Stimulated activated CD4-positive, alpha-beta T cell treated with anti-CD3 and anti-CD28 coated beads, TNF-alpha, amount 100 ng/mL, for 1 hour (primary cell): ENCODE results near the gene ALS2.

Experiments
- DNase-seq, 3 donors: peaks; one replicate each; pipeline ENCODE4 v3.0.0-alpha.2; 2020; ENCODE audit warnings: low read depth in 3 of 3, low spot score in 1 of 3

ALS2 gene

GRCh38 chr2:201758873-201759272 lies 21.9 kb downstream of the ALS2 start:
- DNase-seq = no peak

DNA sequence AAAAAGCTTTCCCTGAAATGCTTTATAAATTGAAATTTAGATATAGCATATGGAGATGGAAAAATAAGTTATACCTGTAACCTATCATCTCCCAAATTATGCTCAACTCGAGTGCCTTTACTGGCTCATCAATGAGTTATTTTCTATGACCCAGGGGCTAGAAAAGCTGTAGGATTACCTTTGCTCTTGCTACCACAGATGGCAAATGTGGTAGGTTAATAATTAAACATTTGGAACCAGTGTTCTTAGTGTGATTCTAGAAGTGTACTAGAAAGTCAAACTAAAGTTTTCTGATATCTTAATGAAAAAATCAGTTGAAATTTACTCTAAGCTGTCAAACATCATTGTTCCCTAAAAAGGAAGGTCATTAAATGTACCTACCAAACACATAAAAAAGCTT lies 22.5 kb downstream of the ALS2 start:
- DNase-seq = no peak

DNA sequence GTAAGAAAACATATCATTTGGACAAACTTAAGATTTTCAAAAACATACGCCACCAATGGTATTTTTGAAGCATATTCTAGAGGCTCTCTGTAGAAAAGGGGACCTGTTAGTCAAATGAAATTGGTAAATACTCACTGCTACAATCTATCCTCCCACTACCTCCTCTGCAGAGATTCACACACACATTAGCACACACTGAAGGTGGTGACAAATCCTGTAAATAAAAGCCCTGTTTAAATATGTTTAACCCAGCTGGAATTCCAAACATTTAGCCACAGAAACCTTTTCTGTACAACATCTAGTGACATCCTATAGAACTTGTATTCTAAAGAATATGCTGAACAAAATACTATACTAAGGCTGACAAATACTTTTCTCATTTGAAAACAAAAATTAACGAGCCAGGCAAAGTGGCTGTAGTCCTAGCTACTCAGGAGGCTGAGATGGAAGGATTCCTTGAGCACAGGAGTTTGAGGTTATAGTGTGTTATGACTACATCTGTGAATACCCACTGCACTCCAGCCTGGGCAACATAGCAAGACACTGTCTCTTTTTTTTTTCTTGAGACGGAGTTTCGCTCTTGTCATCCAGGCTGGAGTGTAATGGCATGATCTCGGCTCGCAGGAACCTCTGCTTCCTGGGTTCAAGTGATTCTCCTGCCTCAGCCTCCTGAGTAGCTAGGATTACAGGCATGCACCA lies 25.9 kb downstream of the ALS2 start:
- no peak for DNase-seq

DNA sequence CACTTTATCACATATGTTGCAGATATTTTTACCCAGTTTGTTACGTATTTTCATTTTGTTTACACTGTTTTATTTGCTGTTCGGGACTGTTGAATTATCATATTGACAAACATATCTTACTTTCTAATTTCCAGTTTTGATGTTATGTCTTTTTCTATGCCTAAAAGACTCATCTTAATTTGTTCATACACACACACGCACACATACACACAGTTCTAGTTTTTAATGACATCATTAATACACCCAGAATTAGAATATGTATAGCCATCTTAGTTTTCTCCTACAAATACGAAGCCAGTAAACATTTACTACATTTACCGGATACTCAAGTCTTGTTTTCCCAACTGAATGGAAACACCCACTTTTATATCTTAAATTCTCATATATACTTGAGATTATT lies 29.2 kb downstream of the ALS2 start:
- no peak for DNase-seq

GRCh38 chr2:201746551-201746950 lies 34.2 kb downstream of the ALS2 start:
- DNase-seq = no peak

- no peak for DNase-seq
Observed at GRCh38 chr2:201735486-201735885, 45.2 kb downstream of the ALS2 start.

DNA sequence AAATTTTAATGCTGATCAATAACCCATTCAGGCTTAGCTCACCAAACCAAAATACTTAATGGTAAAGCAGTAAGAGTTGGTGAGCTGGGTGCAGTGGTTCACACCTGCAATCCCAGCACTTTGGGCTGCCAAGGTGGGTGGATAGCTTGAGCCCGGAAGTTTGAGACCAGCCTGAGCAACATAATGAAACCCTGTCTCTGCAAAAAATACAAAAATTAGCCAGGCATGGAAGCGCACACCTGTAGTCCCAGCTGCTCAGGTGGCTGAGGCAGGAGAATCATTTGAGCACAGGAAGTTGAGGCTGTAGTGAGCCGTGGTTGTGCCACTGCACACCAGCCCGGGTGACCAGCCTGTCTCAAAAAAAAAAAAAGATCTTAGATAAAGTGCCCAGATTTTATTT lies 46.6 kb downstream of the ALS2 start:
- DNase-seq = no peak

GRCh38 chr2:201733544-201733943 lies 47.2 kb downstream of the ALS2 start:
- no peak for DNase-seq

DNA sequence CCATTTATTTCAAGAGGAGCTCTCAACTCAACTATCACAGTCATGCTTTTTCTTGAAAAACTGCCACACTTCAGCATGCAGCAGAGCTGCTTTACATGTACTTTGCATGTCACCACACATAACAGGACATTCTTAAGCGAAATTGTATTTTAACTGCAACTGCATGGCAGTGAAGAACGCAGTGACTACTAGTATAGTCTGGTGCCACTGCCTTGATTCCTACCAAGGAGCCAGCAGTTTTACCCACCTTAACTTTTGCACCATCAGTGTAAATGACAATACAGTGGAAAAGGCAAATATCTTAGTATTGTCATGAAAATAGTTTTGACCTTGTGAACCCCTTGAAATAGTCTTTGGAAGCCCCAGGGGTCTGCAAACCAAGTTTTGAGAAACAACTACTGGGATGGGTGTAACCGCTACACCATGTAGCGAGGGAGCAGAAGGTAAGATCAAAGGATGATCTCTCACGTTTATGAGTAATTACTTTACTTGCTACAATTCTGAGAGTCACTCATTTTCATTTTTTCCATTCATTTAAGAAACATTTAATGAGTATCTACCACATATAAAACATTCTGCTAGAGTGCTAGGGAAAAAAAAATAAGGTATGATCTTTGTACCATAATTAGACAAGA lies 50.0 kb downstream of the ALS2 start:
- DNase-seq = no peak

DNA sequence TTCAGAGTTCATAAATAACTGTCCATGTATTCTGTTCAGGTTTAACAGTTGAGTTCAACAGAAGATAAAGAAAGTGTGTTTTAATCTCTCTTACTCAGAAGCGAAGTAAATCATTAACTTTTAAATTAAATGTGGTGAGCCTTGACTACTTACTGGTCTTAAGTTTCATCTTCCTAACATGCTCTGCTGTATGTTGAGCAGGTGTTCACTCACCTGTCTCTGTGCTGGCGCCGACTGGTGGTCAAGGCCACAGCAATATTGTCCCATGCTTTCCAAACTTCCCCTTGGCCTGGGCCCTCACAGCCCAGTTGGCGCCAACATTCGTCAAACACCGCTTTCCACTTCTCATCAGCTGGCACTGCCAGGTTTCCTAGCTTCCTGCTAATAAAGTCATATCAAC lies 65.3 kb downstream of the ALS2 start:
- no peak for DNase-seq

DNA sequence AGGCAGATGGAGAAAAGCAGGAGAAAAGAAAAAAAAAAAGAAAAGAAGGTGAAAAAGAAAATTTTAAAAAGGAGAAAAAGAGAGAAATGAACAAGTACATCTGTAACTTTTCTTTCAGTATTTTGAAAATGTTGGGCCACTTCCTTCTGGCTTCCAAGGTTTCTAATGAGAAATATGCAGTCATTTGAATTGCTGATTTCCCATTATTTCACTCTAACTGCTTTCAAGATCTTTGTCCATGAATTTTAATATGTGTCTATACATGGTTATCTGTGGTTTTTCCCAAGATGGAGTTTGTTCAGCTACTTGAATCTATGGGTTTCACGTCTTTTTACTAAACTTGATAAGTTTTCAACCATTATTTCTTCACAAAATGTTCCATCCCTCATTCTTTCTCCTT lies 68.0 kb downstream of the ALS2 start:
- no peak for DNase-seq

DNA sequence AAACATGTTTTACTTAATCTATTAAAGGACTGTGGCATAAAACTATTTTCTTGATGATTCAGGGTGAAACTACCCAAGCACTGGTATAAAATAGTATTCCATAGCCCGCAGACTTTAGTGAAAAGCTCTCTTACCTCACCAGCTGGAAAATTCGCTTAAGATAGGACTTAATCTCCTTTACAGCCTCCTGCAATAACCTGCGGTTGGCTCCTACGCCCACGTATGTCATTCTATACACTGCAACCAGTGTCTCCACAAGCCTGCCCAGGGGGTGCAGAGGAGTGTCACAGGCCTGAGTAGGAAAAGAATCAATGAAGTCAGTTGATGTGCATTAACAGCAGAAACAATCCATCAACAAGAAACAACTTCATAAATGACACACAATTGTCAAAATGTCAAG lies 71.0 kb downstream of the ALS2 start:
- no peak for DNase-seq

- no peak for DNase-seq
Observed at GRCh38 chr2:201709049-201709448, 71.7 kb downstream of the ALS2 start.

GRCh38 chr2:201707753-201708152 lies 73.0 kb downstream of the ALS2 start:
- DNase-seq = no peak

- DNase-seq = no peak
Observed at GRCh38 chr2:201707142-201707541, 73.6 kb downstream of the ALS2 start.

- DNase-seq = no peak
Observed at GRCh38 chr2:201704536-201704935, 76.2 kb downstream of the ALS2 start.

DNA sequence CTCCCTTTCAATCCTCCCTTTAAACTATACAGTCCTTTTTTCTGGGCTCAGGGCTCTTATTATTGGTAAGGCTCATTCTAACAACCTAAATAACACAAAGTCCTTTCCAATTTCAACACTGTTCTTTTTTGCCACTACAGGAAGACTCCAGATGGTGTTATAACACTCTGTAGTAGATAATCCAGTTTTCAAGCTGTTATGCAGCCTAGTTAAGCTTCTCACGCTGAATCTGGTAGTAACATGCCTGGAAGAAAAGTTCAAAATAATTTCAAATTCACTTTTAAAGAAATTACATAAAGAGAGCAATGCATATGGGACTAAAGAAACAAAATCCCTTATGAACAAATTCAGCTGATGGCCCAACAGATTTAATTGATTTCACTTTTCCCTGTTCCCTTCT lies 79.1 kb downstream of the ALS2 start:
- DNase-seq = no peak

- no peak for DNase-seq
Observed at GRCh38 chr2:201699416-201699815, 81.3 kb downstream of the ALS2 start.

- no peak for DNase-seq
Observed at GRCh38 chr2:201698588-201699226, 82.0 kb downstream of the ALS2 start, which contains the start of gene MPP4. TSS of gene MPP4 (minus strand) at chr2:201698644. CDS start at chr2:201693954, 4,690 bp downstream.

GRCh38 chr2:201697899-201698298 lies 82.8 kb downstream of the ALS2 start:
- no peak for DNase-seq

DNA sequence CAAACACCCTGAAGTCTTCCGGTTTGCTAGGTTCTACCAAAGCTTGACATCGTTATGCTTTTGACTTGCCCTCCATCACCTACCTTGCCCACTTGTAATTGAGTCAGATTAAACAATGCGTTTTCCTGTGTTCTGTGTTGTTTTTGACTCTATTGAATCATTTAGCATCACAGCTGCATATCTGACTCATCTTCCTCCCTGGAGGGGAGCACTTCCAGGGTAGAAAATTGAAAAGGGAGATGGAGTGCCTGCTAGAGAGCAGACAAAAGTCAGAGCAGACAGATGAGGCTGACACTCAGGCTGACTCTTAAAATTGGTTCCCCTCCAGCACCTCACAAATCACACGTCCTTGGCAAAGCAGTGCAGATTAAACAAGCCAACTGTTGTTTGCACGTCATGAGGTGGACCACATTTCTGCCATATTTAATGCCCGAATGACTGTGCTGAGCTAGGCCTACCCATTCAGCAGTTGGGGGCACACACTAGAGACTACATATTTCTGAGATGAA lies 84.5 kb downstream of the ALS2 start:
- no peak for DNase-seq

DNA sequence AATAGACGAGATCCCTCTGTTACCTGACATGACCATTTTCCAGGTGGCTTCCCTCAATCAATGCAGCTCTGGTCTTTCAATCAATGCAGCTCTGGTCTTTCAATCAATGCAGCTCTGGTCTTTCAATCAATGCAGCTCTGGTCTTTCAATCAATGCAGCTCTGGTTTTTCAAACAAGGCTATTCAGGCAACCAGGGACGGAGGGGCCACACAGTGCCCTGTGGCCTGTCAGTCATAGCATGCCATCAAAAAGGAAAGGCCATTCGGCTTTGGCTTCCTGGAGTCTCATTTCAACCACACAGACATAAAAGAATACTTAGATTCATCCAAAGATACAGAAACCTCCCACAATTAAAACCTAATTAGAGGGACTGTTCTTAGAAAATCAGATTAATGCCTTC lies 95.6 kb downstream of the ALS2 start:
- no peak for DNase-seq
